ENCODE results near the gene DOCK6. TPM values are rescaled to one million over a fixed set of nuclear protein-coding genes. Genes with fewer than 3 reads are reported as not detected.

The DOCK6 gene
- total RNA-seq, 1 experiment from 2014 or later: 61.7 TPM

DNA sequence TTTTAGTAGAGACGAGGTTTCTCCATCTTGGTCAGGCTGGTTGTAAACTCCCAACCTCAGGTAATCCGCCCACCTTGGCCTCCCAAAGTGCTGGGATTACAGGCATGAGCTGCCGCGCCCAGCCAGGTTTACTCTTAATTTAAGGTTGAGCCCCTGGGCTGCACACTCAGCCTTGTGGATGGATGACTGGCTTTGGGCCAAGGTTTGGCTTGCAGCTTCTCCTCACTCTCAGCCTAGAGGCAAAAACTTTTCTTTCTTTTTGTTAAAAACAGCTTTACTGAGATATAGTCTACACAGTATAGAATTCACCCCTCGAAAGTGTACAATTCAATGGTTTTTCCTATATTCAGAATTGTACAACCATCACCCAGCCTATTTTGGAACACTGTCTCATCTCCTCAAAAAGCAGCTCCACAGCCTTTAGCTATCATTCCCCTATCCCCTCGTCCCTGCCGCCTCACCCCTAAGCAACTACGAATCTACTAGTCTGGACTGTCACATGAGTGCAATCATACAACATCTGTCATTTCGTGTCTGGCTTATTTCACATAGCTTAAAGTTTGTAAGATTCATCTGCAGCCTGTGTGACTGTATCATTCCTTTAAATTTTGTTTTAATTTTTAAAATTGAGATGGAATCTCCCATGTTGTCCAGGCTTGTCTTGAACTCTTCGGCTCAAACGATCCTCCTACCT, 19.2 kb upstream of the DOCK6 start:
- H3K9me3 Mint-ChIP-seq (ENCODE audit: unreplicated experiment): no peaks in the 10 kb centered on the region
- H3K27me3 Mint-ChIP-seq (ENCODE audit: insufficient read depth, unreplicated experiment): no peaks in the 10 kb centered on the region
- ChIA-PET POLR2A (interaction anchor here (1.3 to 2.7 kb wide), 2 partner anchors 10 to 201 kb away, joined by 4 to 6 read pairs; no protein-coding TSS in a partner anchor), CTCF (interaction anchor here (0.6 to 1.4 kb wide), 5 partner anchors 8 to 1616 kb away, joined by 3 to 5 read pairs (median 3); no protein-coding TSS in a partner anchor)
- H3K4me1 Mint-ChIP-seq (ENCODE audit: insufficient read depth, unreplicated experiment): peaks cover 6% of the 10 kb centered on the region
- no peak overlapping the region for H3K4me3 Mint-ChIP-seq (ENCODE audit: unreplicated experiment)
- BruUV-seq (replicated peaks): no TSS peak
- H3K27ac Mint-ChIP-seq (ENCODE audit: low read depth, unreplicated experiment): peak overlapping the region; percentile 59
- DNase-seq (ENCODE audit: unreplicated experiment): peak; percentile 63
- intact Hi-C loops (cut with micrococcal nuclease): no loop called here
- peaks cover 4% of the 10 kb centered on the region for H3K36me3 Mint-ChIP-seq (ENCODE audit: insufficient read depth, unreplicated experiment)
- TF ChIP-seq, protein P1, sequence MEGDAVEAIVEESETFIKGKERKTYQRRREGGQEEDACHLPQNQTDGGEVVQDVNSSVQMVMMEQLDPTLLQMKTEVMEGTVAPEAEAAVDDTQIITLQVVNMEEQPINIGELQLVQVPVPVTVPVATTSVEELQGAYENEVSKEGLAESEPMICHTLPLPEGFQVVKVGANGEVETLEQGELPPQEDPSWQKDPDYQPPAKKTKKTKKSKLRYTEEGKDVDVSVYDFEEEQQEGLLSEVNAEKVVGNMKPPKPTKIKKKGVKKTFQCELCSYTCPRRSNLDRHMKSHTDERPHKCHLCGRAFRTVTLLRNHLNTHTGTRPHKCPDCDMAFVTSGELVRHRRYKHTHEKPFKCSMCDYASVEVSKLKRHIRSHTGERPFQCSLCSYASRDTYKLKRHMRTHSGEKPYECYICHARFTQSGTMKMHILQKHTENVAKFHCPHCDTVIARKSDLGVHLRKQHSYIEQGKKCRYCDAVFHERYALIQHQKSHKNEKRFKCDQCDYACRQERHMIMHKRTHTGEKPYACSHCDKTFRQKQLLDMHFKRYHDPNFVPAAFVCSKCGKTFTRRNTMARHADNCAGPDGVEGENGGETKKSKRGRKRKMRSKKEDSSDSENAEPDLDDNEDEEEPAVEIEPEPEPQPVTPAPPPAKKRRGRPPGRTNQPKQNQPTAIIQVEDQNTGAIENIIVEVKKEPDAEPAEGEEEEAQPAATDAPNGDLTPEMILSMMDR (IDR thresholded peaks at IDR 0.05; ENCODE audit: unreplicated experiment): no peak

DNA sequence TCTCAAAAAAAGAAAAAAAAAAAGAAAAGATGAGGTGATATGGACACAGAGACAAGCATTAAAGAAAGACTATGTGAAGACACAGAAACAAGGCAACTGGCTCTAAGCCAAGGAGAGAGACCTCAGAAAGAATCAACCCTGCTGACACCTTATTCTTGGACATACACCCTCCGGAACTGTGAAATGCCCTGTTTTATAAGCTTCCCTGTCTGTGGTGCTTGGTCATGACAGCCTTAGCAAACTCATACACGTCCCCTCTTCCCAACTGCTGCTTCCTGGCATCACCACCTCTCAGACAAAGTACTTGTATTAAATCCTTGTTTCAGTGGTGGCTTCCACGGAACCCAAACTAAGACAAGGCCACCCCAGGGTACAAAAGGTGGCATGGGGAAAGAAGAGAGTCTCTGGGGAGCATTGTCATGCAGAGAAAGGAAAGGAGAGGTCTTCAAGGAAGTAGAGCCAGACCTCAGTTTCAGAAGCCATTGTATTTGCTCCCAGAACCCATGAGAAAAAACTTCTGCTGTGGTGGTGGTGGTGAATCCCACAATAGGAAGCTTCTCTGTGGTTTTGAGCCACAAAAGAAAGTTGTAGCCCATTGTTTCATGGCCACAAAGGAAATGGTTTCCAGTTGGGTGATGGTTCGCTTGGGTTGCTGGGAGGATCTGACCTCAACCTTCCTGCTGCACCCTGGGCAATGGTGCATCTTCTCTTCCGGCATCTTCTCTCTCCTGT, 17.3 kb upstream of the DOCK6 start:
- peaks cover 6% of the 10 kb centered on the region for H3K4me1 Mint-ChIP-seq (ENCODE audit: insufficient read depth, unreplicated experiment)

DNA sequence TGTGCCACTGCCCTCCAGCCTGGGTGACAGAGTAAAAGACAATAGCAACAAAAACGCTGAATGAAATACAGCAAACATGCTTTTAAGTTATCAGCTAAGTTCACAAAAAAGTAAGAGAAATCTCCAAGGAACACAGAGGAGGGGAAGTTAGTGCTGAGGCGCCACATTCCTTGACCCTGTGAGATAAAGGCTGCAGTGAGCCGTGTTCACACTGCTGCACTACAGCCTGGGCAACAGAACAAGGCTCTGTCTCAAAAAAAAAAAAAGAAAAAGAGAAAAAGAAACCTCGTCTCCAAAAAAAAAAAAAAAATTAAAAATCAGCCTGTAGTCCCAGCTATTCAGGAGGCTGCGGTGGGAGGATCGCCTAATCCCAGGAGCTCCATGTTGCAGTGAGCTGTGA, 16.3 kb upstream of the DOCK6 start:
- H3K27ac Mint-ChIP-seq (ENCODE audit: low read depth, unreplicated experiment): no peak overlapping the region
- H3K27me3 Mint-ChIP-seq (ENCODE audit: insufficient read depth, unreplicated experiment): no peaks in the 10 kb centered on the region
- H3K4me3 Mint-ChIP-seq (ENCODE audit: unreplicated experiment): no peak overlapping the region
- BruUV-seq (replicated peaks): no TSS peak
- intact Hi-C loops (cut with micrococcal nuclease): no loop called here
- H3K4me1 Mint-ChIP-seq (ENCODE audit: insufficient read depth, unreplicated experiment): peaks cover 6% of the 10 kb centered on the region
- DNase-seq (ENCODE audit: unreplicated experiment): no peak
- TF ChIP-seq, protein P1 (IDR thresholded peaks at IDR 0.05; ENCODE audit: unreplicated experiment): no peak
- ChIA-PET POLR2A (interaction anchor here (2.1 kb wide), 1 partner anchor 10 kb away, joined by 7 read pairs; no protein-coding TSS in a partner anchor), CTCF (interaction anchor here (0.6 to 0.7 kb wide), 3 partner anchors 12 to 421 kb away, joined by 3 to 5 read pairs (median 4); no protein-coding TSS in a partner anchor)
- no peaks in the 10 kb centered on the region for H3K9me3 Mint-ChIP-seq (ENCODE audit: unreplicated experiment)
- H3K36me3 Mint-ChIP-seq (ENCODE audit: insufficient read depth, unreplicated experiment): peaks cover 4% of the 10 kb centered on the region

More for the DNA sequence above, 17.3 kb upstream of the DOCK6 start:
- DNase-seq (ENCODE audit: unreplicated experiment): no peak
- H3K9me3 Mint-ChIP-seq (ENCODE audit: unreplicated experiment): no peaks in the 10 kb centered on the region
- CTCF ChIA-PET: no interaction called here
- POLR2A ChIA-PET: interaction anchor here (0.7 to 2.1 kb wide), 2 partner anchors 11 to 301 kb away, joined by 3 to 7 read pairs; no protein-coding TSS in a partner anchor
- intact Hi-C loops (cut with micrococcal nuclease): no loop called here
- no peak overlapping the region for H3K27ac Mint-ChIP-seq (ENCODE audit: low read depth, unreplicated experiment)
- peaks cover 4% of the 10 kb centered on the region for H3K36me3 Mint-ChIP-seq (ENCODE audit: insufficient read depth, unreplicated experiment)
- no peaks in the 10 kb centered on the region for H3K27me3 Mint-ChIP-seq (ENCODE audit: insufficient read depth, unreplicated experiment)
- no TSS peak for BruUV-seq (replicated peaks)
- TF ChIP-seq, protein P1 (IDR thresholded peaks at IDR 0.05; ENCODE audit: unreplicated experiment): no peak
- no peak overlapping the region for H3K4me3 Mint-ChIP-seq (ENCODE audit: unreplicated experiment)

DNA sequence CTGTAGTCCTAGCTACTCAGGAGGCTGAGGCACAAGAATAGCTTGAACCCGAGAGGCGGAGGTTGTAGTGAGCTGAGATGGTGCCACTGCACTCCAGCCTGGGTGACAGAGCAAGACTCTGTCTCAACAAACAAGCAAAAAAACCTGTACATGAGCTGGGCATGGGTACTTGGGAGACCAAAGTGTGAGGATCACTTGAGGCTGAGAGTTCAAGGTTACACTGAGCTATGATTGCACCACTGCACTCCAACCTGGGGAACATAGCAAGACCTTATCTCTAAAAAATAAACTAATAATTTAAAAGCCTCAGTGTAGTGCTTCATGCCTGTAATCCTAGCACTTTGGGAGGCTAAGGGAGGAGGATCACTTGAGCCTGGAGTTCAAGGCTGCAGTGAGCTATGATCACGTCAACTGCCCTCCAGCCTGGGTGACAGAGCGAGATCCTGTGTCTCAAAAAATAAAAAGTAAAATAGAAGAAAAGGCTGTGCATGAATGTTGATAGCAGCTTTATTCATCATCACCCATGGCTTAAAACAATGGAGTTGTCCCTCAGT, 12.3 kb upstream of the DOCK6 start:
- peaks cover under 1% of the 10 kb centered on the region for H3K4me1 Mint-ChIP-seq (ENCODE audit: insufficient read depth, unreplicated experiment)
- CTCF ChIA-PET: interaction anchor here (0.5 to 1.1 kb wide), 4 partner anchors 25 to 250 kb away, joined by 3 to 6 read pairs (median 3); no protein-coding TSS in a partner anchor
- intact Hi-C loops (cut with micrococcal nuclease): no loop called here
- no peak overlapping the region for H3K4me3 Mint-ChIP-seq (ENCODE audit: unreplicated experiment)
- no peak overlapping the region for H3K27ac Mint-ChIP-seq (ENCODE audit: low read depth, unreplicated experiment)
- H3K27me3 Mint-ChIP-seq (ENCODE audit: insufficient read depth, unreplicated experiment): no peaks in the 10 kb centered on the region
- POLR2A ChIA-PET: no interaction called here
- H3K36me3 Mint-ChIP-seq (ENCODE audit: insufficient read depth, unreplicated experiment): peaks cover 3% of the 10 kb centered on the region
- no peak for DNase-seq (ENCODE audit: unreplicated experiment)
- H3K9me3 Mint-ChIP-seq (ENCODE audit: unreplicated experiment): no peaks in the 10 kb centered on the region
- BruUV-seq (replicated peaks): no TSS peak
- TF ChIP-seq, protein P1 (IDR thresholded peaks at IDR 0.05; ENCODE audit: unreplicated experiment): no peak

Data from MCF 10A (cell line).